GM12878 (cell line): ENCODE measurements around the gene USP9X. TPM values are rescaled to one million over a fixed set of nuclear protein-coding genes. Genes with fewer than 3 reads are reported as not detected.

Experiments used
- ATAC-seq: fragments of 200-7000 bp; cut with Tn5 transposase; 3 replicates; pipeline ENCODE4 v1.9.1; 2020; ENCODE audit warnings: mild to moderate bottlenecking, moderate library complexity
- BruUV-seq: library from RNA; stranded (reverse); fragments of 400-500 nt; replicated peaks from 2 replicates; lab custom pipeline; 2021; lab: Mats Ljungman, UMichigan
- CTCF ChIA-PET: fragments of 300-600 bp; sonication (Branson Sonifier 250); formaldehyde crosslinking; extraction: SDS; loops from one replicate; lab custom pipeline; 2021; ENCODE audit warnings: inconsistent platforms; lab: Yijun Ruan, JAX
- POLR2A ChIA-PET: fragments of 350-600 bp; formaldehyde crosslinking; extraction: SDS; loops from one replicate; lab custom pipeline; 2021; ENCODE audit warnings: inconsistent platforms; lab: Charles Lee
- RAD21 ChIA-PET: fragments of 300-600 bp; sonication (Branson Sonifier 250); formaldehyde crosslinking; loops from one replicate; lab custom pipeline; 2023; ENCODE audit warnings: antibody characterized with exemption; ENCODE audit not compliant: unreplicated experiment; lab: Charles Lee
- SMC1A ChIA-PET: fragments of 300-600 bp; sonication (Branson Sonifier 250); formaldehyde crosslinking; loops from one replicate; lab custom pipeline; 2023; ENCODE audit not compliant: unreplicated experiment, uncharacterized antibody; lab: Charles Lee
- DNase-seq: peaks from one replicate; pipeline ENCODE4 v3.0.0-alpha.2; 2011; ENCODE audit warnings: low read depth, low spot score
- FAIRE-seq: peaks from 3 replicates; lab custom pipeline; 2011; peaks lifted over from hg19 to GRCh38; lab: Jason Lieb, UNC
- H2AFZ ChIP-seq: 2 replicates; pipeline ENCODE4 v1.6.0; 2011; ENCODE audit warnings: low read depth, low read length, control low read depth; ENCODE audit not compliant: control insufficient read depth
- H3K27ac ChIP-seq: 2 replicates; pipeline ENCODE4 v1.5.1; 2011; ENCODE audit warnings: control low read depth; ENCODE audit not compliant: control insufficient read depth, insufficient read depth
- H3K27me3 ChIP-seq, 2 experiments: replicated peaks in 1 of 2; 2 replicates each; pipeline versions ENCODE4 v1.6.0 to v1.6.1; 2011; ENCODE audit warnings: low read length in 1 of 2; ENCODE audit not compliant: control insufficient read depth in 2 of 2, insufficient read depth in 2 of 2
- H3K36me3 ChIP-seq, 2 experiments: 2 replicates each; pipeline ENCODE4 v1.5.1; 2011; ENCODE audit warnings: low read length in 1 of 2; ENCODE audit not compliant: control insufficient read depth in 2 of 2, insufficient read depth in 2 of 2
- H3K4me1 ChIP-seq: 2 replicates; pipeline ENCODE4 v1.6.1; 2011; ENCODE audit warnings: mild to moderate bottlenecking, low read length, moderate library complexity, mixed read lengths; ENCODE audit not compliant: control insufficient read depth, insufficient read depth
- H3K4me2 ChIP-seq: 2 replicates; pipeline ENCODE4 v1.6.0; 2011; ENCODE audit warnings: control low read depth; ENCODE audit not compliant: control insufficient read depth, insufficient read depth
- H3K4me3 ChIP-seq: fragments of 200-600 bp; sonication (generic); 2 replicates; pipeline ENCODE4 v1.5.1; 2016
- H3K79me2 ChIP-seq: 2 replicates; pipeline ENCODE4 v1.6.0; 2011; ENCODE audit warnings: low read length; ENCODE audit not compliant: control insufficient read depth, insufficient read depth
- H3K9ac ChIP-seq: 2 replicates; pipeline ENCODE4 v1.8.0; 2011; ENCODE audit warnings: low read length, control low read depth, mixed read lengths; ENCODE audit not compliant: control insufficient read depth, insufficient read depth
- H3K9me3 ChIP-seq: replicated peaks from 3 replicates; pipeline ENCODE4 v1.5.1; 2011; ENCODE audit warnings: mild to moderate bottlenecking, low read length; ENCODE audit not compliant: control insufficient read depth, insufficient read depth
- H4K20me1 ChIP-seq: 2 replicates; pipeline ENCODE4 v1.6.0; 2011; ENCODE audit not compliant: control insufficient read depth, insufficient read depth
- BRCA1 ChIP-seq: IDR thresholded peaks from 2 replicates; pipeline ENCODE4 v1.6.1; 2011; ENCODE audit warnings: low read depth, low read length, improper control_type of control experiment
- CHD1 ChIP-seq: IDR thresholded peaks from 2 replicates; pipeline ENCODE4 v1.6.1; 2012; ENCODE audit warnings: low read depth, low read length, improper control_type of control experiment
- CHD2 ChIP-seq: IDR thresholded peaks from 2 replicates; pipeline ENCODE4 v1.6.1; 2011; ENCODE audit warnings: low read depth, low read length, improper control_type of control experiment, borderline replicate concordance
- CREB1 ChIP-seq: IDR thresholded peaks from 2 replicates; pipeline ENCODE4 v1.6.1; 2012; ENCODE audit warnings: low read depth, mild to moderate bottlenecking, inconsistent platforms
- CREM ChIP-seq: IDR thresholded peaks from 2 replicates; pipeline ENCODE4 v1.6.1; 2014; ENCODE audit warnings: antibody characterized with exemption, low read depth
- CUX1 ChIP-seq: IDR thresholded peaks from 2 replicates; pipeline ENCODE4 v1.6.1; 2012; ENCODE audit warnings: improper control_type of control experiment, low read depth, low read length; ENCODE audit not compliant: insufficient replicate concordance
- GATAD2B ChIP-seq: fragments of 450-650 bp; conservative IDR thresholded peaks from 2 replicates; pipeline ENCODE4 v1.6.1; 2017; ENCODE audit warnings: low read depth, mild to moderate bottlenecking, moderate library complexity
- NKRF ChIP-seq: fragments of 450-650 bp; conservative IDR thresholded peaks from 2 replicates; pipeline ENCODE4 v1.6.1; 2017; ENCODE audit warnings: mild to moderate bottlenecking, moderate library complexity
- POLR2A ChIP-seq: IDR thresholded peaks from 2 replicates; pipeline ENCODE4 v1.6.1; 2011; ENCODE audit warnings: low read depth, mild to moderate bottlenecking, low read length
- POLR2AphosphoS2 ChIP-seq: IDR thresholded peaks from 2 replicates; pipeline ENCODE4 v1.6.1; 2011; ENCODE audit warnings: low read depth, mild to moderate bottlenecking, low read length, improper control_type of control experiment, moderate library complexity
- RB1 ChIP-seq: fragments of 450-650 bp; formaldehyde crosslinking; IDR thresholded peaks from 2 replicates; pipeline ENCODE4 v1.6.1; 2017; ENCODE audit warnings: mild to moderate bottlenecking, borderline replicate concordance
- ZBTB11 ChIP-seq: fragments of 450-650 bp; formaldehyde crosslinking; IDR thresholded peaks from 2 replicates; pipeline ENCODE4 v1.5.0; 2022; ENCODE audit warnings: mild to moderate bottlenecking, missing genetic modification characterization
- WGBS: methylation state at CpG from one replicate; pipeline ENCODE4 v1.1.6; 2016; ENCODE audit warnings: low lambda C conversion rate; ENCODE audit not compliant: insufficient replicate concordance, insufficient coverage; ENCODE audit errors: missing lambda C conversion rate; 5-methylcytosine and 5-hydroxymethylcytosine counted together
- in situ Hi-C: fragments of 300-500 bp; cut with MboI; formaldehyde crosslinking; loops from 9 replicates; pipeline ENCODE4 v1.14.3; 2018; ENCODE audit warnings: mixed read lengths
- intact Hi-C: fragments of 100-400 bp; cut with micrococcal nuclease; formaldehyde crosslinking; loops from one replicate; pipeline ENCODE4 v1.14.2; 2022; ENCODE audit not compliant: unreplicated experiment
- polyA plus RNA-seq, 11 experiments: library from polyadenylated mRNA; depleted of rRNA in 4 of 11; unstranded in 6 of 11; stranded (reverse) in 5 of 11; fragments of >200 nt; fragmentation: Nextera tagmentation in 4 of 11; fragmentation: Illumina TruSeq in 1 of 11; extraction: Ambion mirVana in 4 of 11; extraction: Trizol in 1 of 11; gene quantifications; 1 replicate in 1 of 11; 2 replicates in 10 of 11; pipeline versions ENCODE4 v1.2.1 to v1.2.3, GENCODE V29; 2011 to 2016; ENCODE audit warnings: inconsistent platforms in 2 of 11, missing spikeins in 2 of 11, low read depth in 1 of 11
- total RNA-seq, 4 experiments: library from RNA; depleted of rRNA in 3 of 4; stranded (reverse); fragments of >200 nt in 3 of 4; fragmentation: Illumina TruSeq in 1 of 4; extraction: Trizol in 1 of 4; gene quantifications; 2 replicates each; pipeline versions ENCODE4 v1.2.1 to v1.2.3, GENCODE V29; 2013 to 2021

Gene USP9X
- total and polyA plus RNA-seq, 10 of the 15 experiments (the other 5 are each of a cell fraction or from before 2014, with no cell fraction given): 9.3 to 61.6 (median 31.7) TPM

- Histone ChIP-seq H3K4me3 (peak overlapping the region; percentile 93), H3K27ac (peak overlapping the region; percentile 97), H2AFZ (peak overlapping the region; percentile 13), H3K79me2 (peaks cover 52% of the 10 kb centered on the region), H3K27me3 (no peaks in the 10 kb centered on the region), H3K4me2 (no peak overlapping the region), H3K9ac (peak overlapping the region; percentile 81), H3K9me3 (no peaks in the 10 kb centered on the region), H3K36me3 (no peaks in the 10 kb centered on the region), H3K4me1 (no peaks in the 10 kb centered on the region), H4K20me1 (no peaks in the 10 kb centered on the region)
- FAIRE-seq (no peak), DNase-seq (no peak), ATAC-seq (peak; percentile 50)
- RAD21 ChIA-PET: interaction anchor here (0.6 to 7.6 kb wide), 5 partner anchors 27 to 252 kb away, joined by 3 to 78 read pairs (median 8); no protein-coding TSS in a partner anchor
- BruUV-seq: no TSS peak
- in situ Hi-C loops (no loop called here), intact Hi-C loops (loop anchor here (2.0 to 5.0 kb wide), 3 partner anchors 29 to 351 kb away; partner anchors contain the start of genes DDX3X and MED14)
- POLR2A ChIA-PET: interaction anchor here (0.6 to 3.0 kb wide), 10 partner anchors 10 to 350 kb away, joined by 3 to 16 read pairs (median 4); partner anchors contain the start of genes DDX3X and MED14
- CTCF ChIA-PET: interaction anchor here (1.0 to 4.4 kb wide), 4 partner anchors 27 to 432 kb away, joined by 3 to 23 read pairs (median 3); no protein-coding TSS in a partner anchor
- SMC1A ChIA-PET: interaction anchor here (1.0 to 7.9 kb wide), 5 partner anchors 30 to 434 kb away, joined by 4 to 52 read pairs (median 6); no protein-coding TSS in a partner anchor
- 1% methylated on average over 32 of the region's 39 CpGs for WGBS
- TF ChIP-seq NKRF: peak; percentile 2; the same call in 1 of the 2 replicates
- TF ChIP-seq CREM: peak; percentile 7; the same call in 1 of the 2 replicates
- TF ChIP-seq CHD1: no peak
- TF ChIP-seq POLR2A: peak; percentile 76
- TF ChIP-seq POLR2AphosphoS2: 0 out of 2 replicates have a peak, but pooled peaks have one; percentile 49
- TF ChIP-seq CUX1: no peak
- TF ChIP-seq GATAD2B: peak; percentile 33; the same call in 1 of the 2 replicates
- TF ChIP-seq CHD2: peak; percentile 93
- TF ChIP-seq CREB1: peak; percentile 57; the same call in 1 of the 2 replicates
- TF ChIP-seq BRCA1: peak; percentile 72
- TF ChIP-seq ZBTB11 (CRISPR knock-in tag): no peak
- TF ChIP-seq RB1: 0 out of 2 replicates have a peak, but pooled peaks have one; percentile 45
Measured at GRCh38 chrX:41085512-41085877, 250 bp downstream of the USP9X start.
